ENCODE data around the gene FEN1.

- TF ChIP-seq CTCF (IDR thresholded peaks at IDR 0.05; ENCODE audit: insufficient read depth, low read depth, low read length) (no peak), EZH2 (IDR thresholded peaks at IDR 0.05; ENCODE audit: insufficient read depth, low read length) (no peak)
Observed at GRCh38 chr11:61756452-61757212, 36.1 kb upstream of the FEN1 start.
